ENCODE results near the gene ANTXRL.

DNA sequence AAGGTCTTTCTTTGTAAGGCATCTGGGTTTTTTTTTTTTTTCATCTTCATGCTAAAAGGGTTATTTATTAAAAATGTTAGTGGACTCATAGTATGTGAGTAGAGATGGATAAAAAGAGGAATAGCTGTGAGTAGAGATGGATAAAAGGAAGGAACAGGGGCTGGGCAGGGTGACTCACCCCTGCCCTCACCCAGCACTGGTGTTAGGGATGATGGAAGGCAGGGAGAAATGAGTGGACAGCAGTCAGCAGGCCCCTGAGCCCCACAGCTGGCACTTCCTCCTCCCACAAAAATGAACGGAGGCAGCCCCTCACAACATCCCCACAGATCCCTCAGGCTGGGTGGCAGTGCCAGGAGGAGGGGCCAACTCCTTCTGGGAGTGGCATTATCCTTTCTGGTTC, 39.3 kb downstream of the ANTXRL start:
- TF ChIP-seq SP1 (IDR thresholded peaks at IDR 0.05) (no peak), YY1 (IDR thresholded peaks at IDR 0.05) (no peak), JUND (IDR thresholded peaks at IDR 0.05) (no peak), GABPA (IDR thresholded peaks at IDR 0.05 in 1 of 2, conservative IDR thresholded peaks at IDR 0.05 in 1 of 2) (no peak), HNF4A (conservative IDR thresholded peaks at IDR 0.05) (no peak), TAF1 (conservative IDR thresholded peaks at IDR 0.05) (no peak)
- TF ChIP-seq, protein P1, sequence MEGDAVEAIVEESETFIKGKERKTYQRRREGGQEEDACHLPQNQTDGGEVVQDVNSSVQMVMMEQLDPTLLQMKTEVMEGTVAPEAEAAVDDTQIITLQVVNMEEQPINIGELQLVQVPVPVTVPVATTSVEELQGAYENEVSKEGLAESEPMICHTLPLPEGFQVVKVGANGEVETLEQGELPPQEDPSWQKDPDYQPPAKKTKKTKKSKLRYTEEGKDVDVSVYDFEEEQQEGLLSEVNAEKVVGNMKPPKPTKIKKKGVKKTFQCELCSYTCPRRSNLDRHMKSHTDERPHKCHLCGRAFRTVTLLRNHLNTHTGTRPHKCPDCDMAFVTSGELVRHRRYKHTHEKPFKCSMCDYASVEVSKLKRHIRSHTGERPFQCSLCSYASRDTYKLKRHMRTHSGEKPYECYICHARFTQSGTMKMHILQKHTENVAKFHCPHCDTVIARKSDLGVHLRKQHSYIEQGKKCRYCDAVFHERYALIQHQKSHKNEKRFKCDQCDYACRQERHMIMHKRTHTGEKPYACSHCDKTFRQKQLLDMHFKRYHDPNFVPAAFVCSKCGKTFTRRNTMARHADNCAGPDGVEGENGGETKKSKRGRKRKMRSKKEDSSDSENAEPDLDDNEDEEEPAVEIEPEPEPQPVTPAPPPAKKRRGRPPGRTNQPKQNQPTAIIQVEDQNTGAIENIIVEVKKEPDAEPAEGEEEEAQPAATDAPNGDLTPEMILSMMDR (IDR thresholded peaks at IDR 0.05; ENCODE audit: low read depth, low read length, missing input control), result no peak
- TF ChIP-seq, protein P2, sequence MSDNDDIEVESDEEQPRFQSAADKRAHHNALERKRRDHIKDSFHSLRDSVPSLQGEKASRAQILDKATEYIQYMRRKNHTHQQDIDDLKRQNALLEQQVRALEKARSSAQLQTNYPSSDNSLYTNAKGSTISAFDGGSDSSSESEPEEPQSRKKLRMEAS (IDR thresholded peaks at IDR 0.05), result no peak
- TF ChIP-seq, protein P3, sequence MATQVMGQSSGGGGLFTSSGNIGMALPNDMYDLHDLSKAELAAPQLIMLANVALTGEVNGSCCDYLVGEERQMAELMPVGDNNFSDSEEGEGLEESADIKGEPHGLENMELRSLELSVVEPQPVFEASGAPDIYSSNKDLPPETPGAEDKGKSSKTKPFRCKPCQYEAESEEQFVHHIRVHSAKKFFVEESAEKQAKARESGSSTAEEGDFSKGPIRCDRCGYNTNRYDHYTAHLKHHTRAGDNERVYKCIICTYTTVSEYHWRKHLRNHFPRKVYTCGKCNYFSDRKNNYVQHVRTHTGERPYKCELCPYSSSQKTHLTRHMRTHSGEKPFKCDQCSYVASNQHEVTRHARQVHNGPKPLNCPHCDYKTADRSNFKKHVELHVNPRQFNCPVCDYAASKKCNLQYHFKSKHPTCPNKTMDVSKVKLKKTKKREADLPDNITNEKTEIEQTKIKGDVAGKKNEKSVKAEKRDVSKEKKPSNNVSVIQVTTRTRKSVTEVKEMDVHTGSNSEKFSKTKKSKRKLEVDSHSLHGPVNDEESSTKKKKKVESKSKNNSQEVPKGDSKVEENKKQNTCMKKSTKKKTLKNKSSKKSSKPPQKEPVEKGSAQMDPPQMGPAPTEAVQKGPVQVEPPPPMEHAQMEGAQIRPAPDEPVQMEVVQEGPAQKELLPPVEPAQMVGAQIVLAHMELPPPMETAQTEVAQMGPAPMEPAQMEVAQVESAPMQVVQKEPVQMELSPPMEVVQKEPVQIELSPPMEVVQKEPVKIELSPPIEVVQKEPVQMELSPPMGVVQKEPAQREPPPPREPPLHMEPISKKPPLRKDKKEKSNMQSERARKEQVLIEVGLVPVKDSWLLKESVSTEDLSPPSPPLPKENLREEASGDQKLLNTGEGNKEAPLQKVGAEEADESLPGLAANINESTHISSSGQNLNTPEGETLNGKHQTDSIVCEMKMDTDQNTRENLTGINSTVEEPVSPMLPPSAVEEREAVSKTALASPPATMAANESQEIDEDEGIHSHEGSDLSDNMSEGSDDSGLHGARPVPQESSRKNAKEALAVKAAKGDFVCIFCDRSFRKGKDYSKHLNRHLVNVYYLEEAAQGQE (IDR thresholded peaks at IDR 0.05), result no peak
